GM19099 (cell line): ENCODE data around the gene HPF1.

Experiments
- POLR2A ChIP-seq: IDR thresholded peaks from 3 replicates; pipeline ENCODE4 v1.6.1; 2011; ENCODE audit warnings: low read depth; ENCODE audit not compliant: insufficient read length; ENCODE audit errors: extremely low read depth

The HPF1 gene

DNA sequence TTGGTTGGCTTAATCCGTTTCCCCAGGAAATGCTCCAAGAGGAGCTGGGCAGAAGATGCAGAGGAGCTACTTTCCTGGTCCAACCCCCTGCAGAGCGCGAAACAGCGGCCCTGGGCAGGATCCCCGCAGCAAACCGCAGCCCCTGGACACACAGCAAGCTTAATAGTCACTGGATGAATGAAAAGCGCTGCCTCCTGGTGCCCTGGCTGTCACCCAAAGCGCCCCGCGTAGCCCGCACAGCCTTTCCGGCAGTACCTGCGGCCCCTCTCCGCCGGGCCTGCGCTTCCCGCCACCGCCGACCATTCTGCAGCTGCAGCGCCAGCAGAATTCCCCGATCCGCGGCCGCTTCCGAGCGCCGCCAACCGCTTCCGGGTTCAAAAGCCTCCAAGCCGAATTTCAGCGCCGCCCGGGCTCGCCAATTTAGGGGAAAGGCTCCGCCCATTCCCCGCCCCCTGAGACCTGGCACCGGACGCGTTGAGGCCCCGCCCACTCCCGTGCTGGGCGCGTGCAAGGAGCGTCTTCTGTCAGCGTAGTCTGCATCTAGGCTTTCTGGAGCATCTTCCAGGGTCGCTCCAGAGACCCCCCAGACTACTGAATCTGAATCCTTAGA lies at the start of gene HPF1:
TSS of gene HPF1 (minus strand) at position 370 of the 610 bp plus-strand sequence. CDS start at position 303, 67 bp downstream.
- peak; percentile 71 for TF ChIP-seq POLR2A

DNA sequence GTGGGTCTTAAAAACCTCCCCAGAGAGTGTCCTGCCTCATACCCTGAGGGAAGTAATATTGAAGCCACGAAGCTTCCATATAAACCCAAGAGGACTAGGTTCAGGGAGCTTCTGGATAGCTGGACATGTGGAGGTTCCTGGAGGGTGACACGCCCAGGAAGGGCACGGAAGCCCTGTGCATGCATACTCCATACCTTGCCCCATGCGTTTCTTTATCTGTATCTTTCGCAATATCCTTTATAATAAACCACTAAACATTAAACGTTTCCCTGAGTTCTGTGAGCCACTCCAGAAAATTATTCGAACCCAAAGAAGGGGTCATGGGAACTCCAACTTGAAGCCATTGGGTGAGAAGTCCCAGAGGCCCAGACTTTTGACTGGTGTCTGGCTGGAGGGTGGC lies 45.7 kb upstream of the HPF1 start:
- TF ChIP-seq POLR2A = no peak

DNA sequence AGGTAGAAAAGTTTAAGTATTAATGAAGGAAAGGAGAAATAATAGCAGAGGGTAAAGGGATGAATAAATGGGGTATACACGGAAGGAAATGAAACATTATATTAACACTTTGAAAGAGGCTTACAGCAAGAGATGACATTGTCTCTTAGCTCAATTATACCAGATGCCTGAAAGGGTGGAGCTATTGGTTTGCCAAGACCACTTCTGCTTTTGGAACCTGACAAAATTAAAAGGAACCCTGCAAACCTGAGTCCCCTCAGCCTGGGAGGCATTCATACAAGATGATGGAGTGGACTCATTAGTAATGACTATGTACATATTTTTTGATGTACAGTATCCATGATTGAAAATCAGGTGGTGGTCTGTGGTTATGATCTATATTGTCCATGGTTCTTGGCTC lies 45.1 kb upstream of the HPF1 start:
- TF ChIP-seq POLR2A = no peak

DNA sequence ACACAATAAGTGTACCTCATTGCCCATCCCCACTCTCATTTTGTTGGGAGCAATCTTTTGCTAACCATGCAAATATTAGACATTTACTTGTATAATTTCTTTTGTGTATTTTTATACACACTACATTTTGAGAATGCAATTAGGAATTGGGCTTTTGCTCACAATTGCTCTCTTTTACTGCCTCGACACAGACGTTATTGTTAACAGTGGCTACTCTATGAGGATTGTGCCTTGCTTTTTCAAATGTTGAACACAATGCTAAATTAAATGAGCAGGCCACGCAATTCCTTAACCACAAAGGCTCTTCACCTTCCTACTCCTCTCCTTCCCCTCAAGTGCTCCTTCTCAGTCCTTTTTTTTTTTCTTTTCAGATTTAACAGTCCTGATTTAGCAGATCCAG lies 42.8 kb upstream of the HPF1 start:
- TF ChIP-seq POLR2A = no peak

DNA sequence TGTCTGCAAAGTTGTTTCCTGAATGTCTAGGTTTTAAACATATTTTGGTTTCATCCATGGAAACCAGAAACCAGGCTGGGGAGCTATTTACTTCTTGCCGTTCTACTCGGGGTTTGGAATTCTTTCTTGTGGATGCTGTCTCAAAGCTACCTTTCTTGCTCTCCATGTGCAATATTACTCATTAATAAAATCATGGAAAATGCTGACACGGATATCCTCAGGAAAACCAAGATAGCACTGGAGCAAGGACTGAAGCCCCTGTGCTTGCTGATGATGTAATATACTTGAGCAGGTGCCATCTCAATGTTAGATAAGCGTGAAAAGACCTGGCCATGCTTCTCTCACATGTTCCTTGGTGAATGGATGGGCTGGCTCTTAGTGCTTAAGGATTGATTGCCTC lies 41.5 kb upstream of the HPF1 start:
- no peak for TF ChIP-seq POLR2A

DNA sequence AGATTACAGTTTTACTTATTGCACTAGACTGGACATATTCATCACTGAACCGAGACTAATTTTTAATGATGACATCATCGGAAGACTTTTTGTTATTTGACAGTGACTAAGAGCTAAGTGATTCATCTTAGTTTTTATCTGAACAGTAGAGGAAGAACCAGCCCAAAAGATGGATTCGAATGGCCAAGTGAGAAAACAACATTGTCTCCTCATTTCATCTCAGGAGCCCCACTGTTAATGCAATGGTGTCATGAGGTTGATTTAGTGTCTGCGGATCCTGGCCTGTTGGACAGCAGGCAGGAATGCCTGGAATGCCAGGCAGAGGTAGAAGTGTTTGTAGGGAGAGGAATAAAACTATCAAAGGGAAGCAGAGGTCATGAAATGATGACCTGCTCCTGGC lies 37.8 kb upstream of the HPF1 start:
- no peak for TF ChIP-seq POLR2A

DNA sequence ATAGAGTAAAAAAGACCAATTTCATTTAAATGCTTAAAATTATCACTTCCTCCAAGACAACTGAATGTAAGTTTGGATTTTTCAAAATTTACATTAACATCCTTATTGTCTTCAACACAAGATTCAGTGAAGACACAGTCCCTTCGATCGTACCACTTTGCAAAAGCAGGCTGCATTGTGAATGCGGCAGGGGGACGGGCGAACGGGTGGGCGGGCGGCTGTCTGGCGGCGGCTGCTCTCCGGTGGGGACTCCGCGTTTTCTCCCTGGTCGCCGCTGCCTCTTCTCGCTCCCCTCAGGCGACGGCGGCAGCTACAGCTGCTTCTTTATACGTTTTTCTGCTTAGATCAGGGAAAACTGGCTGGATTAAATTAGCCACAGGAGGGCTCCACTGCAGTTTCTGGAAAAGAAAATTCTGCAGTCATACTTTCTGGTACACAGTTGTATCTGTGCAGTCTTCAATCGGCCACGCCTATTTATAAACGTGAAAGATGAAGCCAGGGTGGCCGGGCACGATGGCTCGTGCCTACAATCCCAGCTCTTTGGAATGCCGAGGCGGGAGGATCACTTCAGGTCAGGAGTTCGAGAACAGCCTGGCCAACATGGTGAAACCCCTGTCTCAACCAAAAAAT lies 33.9 kb upstream of the HPF1 start:
- TF ChIP-seq POLR2A = no peak

DNA sequence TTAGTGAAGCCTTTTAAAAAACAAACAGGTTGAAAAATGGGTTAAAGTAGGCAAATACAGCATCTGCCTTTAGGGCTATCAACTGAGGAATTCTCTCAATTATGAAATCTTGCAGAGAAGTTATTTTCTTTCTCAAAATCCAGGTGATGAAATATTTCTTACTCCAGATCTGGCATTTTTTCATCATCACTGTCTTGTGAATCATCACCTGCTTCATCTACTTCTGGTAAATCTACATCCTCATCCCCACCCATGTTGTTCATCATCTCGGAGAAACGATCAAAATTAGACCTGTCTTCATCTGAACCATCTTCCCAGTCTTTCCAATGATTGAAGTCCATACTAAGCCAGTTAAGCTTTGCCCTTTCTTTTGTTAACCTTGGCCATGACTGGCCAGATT lies 33.3 kb upstream of the HPF1 start:
- no peak for TF ChIP-seq POLR2A

DNA sequence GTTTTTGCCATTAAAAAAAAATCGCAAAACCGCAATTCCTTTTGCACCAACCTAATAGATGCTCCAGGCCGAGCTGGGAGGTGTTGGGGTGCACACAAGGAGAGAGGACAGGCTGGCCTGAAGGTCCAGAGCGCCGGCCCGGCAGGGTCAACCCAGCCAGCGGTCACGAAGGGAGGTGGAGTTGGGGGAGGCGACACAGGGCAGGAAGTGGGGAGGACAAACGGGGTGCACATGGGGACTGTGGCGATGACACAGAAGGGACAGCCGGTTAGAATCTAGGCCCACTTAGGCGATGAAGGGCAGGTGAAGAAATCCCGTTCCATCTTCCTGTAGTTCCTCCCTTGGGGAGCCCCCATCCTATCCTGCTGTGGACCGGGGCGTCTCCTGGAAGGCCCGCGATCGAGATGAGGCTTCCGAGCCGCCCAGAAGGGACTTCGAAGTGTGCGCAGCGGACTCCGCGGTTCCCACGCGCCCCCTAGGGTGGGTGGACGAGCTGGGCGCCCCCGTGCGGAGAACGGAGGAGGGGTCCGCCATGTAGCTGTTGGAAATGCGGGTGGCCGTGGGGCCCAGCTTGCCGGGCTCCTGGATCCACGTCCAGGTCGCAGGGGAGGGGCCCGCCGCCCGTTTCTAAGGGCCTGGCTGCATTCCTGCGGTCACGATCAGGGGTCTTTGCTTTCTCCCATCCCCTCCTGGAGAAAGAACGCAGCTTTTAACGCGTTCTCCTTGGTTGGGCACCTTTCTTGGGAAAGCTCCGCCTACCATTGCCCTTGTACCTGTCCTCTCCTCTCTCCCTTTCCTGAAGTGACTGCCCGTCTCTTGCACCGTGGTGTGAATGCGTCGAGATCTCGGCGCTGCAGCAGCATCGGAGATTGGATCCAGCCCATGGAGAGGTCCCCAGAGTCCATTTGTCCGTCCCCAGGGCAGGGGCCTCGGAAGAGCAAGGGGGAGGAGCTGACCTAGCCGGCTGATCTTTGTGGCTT lies 17.0 kb upstream of the HPF1 start:
- TF ChIP-seq POLR2A = no peak

DNA sequence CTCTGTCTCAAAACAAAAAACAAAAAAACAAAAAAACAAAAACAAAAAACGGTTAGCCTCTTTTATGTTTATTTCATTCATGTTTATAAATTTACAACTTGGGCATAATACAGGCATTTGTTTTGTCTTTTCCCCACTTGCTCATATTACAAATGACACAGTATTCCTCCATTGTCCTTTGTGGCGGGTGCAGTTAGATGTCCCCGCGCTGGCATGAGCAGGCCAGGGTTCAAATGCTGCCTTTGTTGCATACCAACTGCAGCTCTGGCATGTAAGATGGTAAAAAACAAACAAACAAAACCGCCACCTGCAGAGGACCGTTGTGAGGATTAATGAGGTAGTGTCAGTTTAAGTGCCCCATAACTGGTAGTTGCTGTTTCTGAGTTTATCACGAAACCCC lies 16.1 kb upstream of the HPF1 start:
- TF ChIP-seq POLR2A = no peak

DNA sequence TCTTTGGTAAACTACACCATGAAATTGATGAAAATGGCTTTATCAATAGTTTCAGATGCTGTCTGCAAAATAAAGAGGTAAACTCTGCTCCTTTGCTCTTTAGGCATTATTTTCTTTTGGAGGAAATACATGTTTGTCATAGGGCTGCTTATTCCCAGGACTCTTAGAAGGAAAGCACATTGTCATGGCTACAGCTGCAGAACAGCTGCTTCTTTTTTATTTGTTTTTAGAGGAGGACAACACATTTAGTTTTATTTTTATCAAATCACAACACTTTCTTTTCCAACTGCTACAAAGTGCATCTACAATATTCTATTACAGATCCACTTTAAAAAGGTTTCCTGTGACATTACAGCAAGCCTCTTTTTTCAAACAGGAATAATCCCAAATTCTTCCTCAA lies 12.7 kb upstream of the HPF1 start:
- no peak for TF ChIP-seq POLR2A

DNA sequence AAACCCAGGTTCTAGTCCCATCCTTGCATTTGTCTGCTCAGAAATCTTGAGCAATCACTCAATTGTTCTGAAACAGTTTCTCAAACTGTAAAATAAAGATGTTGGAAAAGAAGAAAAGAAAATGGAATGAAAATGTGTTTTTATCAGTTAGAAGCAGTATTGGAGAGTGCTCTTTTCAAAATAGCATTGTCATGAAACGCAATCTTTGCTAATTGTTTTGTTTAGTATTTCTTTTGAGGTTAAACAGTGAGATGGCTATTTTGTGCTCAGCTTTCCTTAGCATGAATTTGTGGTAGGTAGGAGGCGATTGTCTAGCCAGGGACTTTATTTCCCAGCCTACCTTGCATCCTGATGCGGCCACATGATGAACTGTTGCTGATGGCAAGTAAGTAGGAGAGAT lies 10.6 kb upstream of the HPF1 start:
- no peak for TF ChIP-seq POLR2A

DNA sequence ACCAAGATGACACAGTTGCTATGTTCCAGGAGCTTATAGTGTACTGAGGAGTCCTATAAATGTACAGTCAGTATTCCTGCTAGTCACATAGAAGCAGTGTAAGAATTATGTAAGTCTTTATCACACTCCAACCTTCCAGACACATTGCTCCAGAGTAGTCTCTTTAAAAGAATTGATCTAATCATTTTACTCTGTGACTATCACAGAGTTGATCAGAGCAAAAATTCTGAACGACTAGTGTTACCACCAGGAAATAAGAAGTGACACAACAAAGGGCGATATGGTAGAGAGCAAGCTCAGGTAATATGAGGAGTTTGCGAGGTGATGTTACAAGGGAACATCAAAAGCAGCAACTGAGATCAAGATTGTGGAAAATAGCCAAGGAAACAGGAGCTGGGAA lies 9.0 kb upstream of the HPF1 start:
- no peak for TF ChIP-seq POLR2A

DNA sequence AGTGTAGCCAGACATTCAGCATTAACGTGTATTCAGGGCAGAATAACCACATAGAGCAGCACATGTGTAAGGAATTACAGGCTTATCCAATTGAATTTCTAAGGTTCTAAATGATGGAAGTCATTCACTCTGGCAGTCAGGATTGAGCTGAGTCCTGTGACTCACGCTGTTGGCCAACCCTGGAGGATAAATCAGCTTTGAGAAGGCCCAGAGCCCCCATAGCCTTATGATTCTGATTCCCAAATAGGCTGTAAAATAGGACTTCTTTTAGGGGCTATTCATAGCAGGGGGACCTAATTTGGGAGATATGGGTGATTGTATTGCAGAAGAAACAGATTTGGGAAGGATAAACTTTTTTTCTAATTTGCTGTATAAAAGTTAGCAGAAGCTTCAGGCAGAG lies 8.1 kb upstream of the HPF1 start:
- TF ChIP-seq POLR2A = no peak

DNA sequence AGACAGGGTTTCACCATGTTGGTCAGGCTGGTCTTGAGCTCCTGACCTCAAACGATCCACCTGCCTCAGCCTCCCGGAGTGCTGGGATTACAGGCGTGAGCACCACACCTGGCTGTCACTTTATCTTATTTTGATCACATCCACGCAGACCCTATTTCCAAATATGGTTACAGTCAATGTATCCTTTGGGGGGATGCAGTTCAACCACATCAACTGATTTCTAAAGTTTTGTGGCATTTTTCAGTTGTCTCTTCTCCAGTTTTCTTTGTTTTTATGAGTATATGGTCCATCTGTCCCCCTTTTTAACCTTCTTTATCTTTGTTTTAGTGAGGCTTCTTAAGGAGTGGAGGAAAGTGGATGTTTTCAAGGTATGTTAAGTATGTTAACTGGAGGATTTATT lies 4.1 kb upstream of the HPF1 start:
- TF ChIP-seq POLR2A = no peak

DNA sequence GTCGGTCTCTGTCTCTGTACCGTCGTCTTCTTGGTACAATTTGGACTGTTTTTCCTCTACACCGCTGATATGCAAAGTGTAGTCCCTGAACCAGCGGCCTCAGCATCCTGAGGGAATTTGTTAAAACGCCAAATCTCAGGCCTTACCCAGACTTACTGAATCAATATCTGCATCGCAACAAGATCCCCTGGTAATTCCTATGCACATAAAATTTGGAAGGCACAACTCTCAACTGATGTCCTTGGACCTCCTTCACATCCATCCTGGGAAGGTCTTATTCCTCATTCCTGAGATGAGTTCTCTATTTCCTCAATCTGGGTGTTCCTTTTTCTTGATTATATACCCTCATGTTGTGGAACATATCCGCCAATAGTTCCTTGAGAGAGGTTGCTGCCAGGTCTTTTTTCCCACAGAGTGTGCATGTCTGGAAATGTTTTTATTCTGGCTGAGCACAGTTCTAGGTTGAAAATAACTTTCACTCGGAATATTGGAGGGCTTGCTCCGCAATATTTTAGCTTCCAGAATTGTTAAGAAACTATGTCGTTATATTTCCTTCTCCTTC lies 738 bp upstream of the HPF1 start:
- TF ChIP-seq POLR2A = no peak

DNA sequence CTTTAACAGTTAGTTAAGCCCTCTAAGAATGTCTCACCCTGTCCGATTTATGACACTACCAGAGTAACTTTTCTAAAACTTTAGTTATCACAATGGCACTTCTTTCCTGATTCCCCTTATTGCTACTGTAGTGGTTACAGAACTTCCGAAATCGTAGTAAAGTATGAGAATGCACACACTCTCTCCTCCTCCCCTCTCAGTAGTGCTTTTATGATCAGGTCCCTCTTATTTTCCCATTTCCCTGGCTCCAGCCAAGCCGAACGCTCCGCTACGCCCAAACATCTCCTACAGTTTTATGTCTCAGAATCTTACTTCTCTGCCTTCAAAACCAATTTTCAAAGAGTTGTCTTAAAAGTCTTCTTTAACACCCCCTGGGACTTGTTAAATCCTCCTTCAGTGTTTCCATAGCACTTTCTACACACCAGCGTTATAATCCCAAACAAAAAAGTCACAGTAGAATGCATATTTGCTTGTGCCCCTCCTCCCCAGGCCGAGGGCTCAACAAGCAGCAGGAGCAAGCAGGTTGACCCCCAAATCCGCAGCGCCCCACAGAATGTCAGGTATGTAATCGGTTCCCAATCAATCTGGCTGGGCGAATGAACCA lies 671 bp downstream of the HPF1 start:
- no peak for TF ChIP-seq POLR2A
